NB4 (cell line): ENCODE measurements around the gene KITLG.
"Not testable (repeated sequence)": the region's sequence is repeated elsewhere in the genome, so short reads cannot be mapped to it uniquely, and the experiment has no call there.

Experiments used
- DNase-seq: peaks from one replicate; pipeline ENCODE4 v3.0.0; 2010; ENCODE audit warnings: low read depth
- H3K4me3 ChIP-seq: one replicate; pipeline ENCODE4 v1.5.1; 2011; ENCODE audit warnings: mild to moderate bottlenecking, low read depth, low read length, moderate library complexity
- CTCF ChIP-seq: IDR thresholded peaks from one replicate; pipeline ENCODE4 v1.5.1; 2012; ENCODE audit warnings: low read depth, low read length
- MYC ChIP-seq: IDR thresholded peaks from 2 replicates; pipeline ENCODE4 v1.6.1; 2011; ENCODE audit warnings: low read depth, low read length
- POLR2A ChIP-seq: IDR thresholded peaks from 2 replicates; pipeline ENCODE4 v1.6.1; 2011; ENCODE audit warnings: mild to moderate bottlenecking; ENCODE audit not compliant: insufficient read length; ENCODE audit errors: extremely low read depth
- TF ChIP-seq, protein P1 (sequence below): IDR thresholded peaks from 2 replicates; pipeline ENCODE4 v1.6.1; 2011; ENCODE audit warnings: low read depth, low read length

Gene KITLG

DNA sequence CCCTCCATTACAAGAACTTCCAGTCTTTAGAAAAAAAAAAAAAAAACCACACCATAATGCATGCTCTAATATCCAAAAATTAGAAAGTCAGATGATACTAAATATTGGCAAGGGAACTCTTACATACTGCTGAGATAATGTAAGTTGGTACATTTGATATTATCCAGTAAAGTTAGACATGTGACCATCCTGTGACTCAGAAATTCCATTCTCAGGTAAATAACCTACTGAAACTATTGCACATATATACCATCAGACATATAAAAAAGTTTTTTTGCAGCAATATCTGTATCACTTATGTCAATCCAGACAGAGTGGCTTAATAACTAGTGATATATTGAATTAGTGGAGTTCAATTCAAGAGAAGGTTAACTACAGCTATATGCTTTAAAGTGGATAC is 63.5 kb downstream of the KITLG start:
- no peak for DNase-seq
- no peak overlapping the region for H3K4me3 ChIP-seq
- TF ChIP-seq CTCF, result no peak
- no peak for TF ChIP-seq MYC
- TF ChIP-seq, protein P1, sequence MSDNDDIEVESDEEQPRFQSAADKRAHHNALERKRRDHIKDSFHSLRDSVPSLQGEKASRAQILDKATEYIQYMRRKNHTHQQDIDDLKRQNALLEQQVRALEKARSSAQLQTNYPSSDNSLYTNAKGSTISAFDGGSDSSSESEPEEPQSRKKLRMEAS, result no peak
- no peak for TF ChIP-seq POLR2A

- no peak for DNase-seq
- no peak overlapping the region for H3K4me3 ChIP-seq
- TF ChIP-seq CTCF (no peak), POLR2A (no peak), MYC (no peak)
- TF ChIP-seq, protein P1, result no peak
These were observed 69.4 kb downstream of the KITLG start for GRCh38 chr12:88510843-88511242.

- DNase-seq, result no peak
- TF ChIP-seq POLR2A, result no peak
- TF ChIP-seq CTCF, result no peak
- TF ChIP-seq, protein P1, result no peak
- no peak for TF ChIP-seq MYC
- H3K4me3 ChIP-seq, result no peak overlapping the region
These were observed 70.4 kb downstream of the KITLG start for GRCh38 chr12:88509851-88510250.

DNA sequence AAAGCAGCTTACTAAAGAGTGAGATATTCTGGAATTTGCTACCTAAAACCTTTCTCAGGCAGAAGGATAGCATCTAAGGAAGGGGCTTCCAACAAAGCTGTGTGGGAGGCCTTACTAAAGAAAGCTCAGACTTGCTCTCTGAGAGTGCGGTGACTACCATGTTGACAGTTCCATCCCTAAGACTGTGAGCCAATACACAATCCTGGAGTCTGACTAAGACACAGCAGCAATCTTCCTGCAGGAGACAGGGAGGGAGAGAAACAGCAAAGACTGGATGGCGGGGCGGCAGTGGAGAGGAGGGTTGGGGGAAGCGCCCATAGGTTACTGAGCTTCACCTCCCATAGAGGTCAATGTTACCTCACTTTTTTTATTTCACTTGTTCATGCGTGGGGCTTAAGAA is 70.9 kb downstream of the KITLG start:
- no peak for DNase-seq
- TF ChIP-seq, protein P1, result no peak
- no peak for TF ChIP-seq POLR2A
- no peak for TF ChIP-seq MYC
- no peak for TF ChIP-seq CTCF
- H3K4me3 ChIP-seq, result no peak overlapping the region

DNA sequence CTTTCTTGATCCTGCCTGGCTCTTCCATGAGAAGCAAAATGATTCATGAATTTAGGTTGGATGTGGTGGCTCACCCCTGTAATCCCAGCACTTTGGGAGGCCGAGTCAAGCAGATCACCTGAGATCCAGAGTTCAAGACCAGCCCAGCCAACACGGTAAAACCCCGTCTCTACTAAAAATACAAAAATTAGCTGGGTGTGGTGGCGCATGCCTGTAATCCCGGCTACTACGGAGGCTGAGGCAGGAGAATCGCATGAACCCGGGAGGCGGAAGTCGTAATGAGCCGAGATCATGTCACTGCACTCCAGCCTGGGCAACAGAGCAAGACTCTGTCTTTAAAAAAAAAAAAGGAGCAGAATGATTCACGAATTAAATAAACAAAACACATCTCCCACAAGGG is 72.4 kb downstream of the KITLG start:
- not testable (repeated sequence) for H3K4me3 ChIP-seq, DNase-seq

GRCh38 chr12:88507270-88507669 is 73.0 kb downstream of the KITLG start:
- TF ChIP-seq CTCF, result no peak
- no peak for TF ChIP-seq POLR2A
- no peak for TF ChIP-seq MYC
- TF ChIP-seq, protein P1, result no peak
- no peak overlapping the region for H3K4me3 ChIP-seq
- no peak for DNase-seq
